HG02571 (cell line): ENCODE measurements around the gene FBXL14.

Source experiments
- ATAC-seq: cut with Tn5 transposase; IDR thresholded peaks from one replicate; pipeline ENCODE4 v1.9.1; 2021; ENCODE audit warnings: mild to moderate bottlenecking, moderate library complexity; ENCODE audit not compliant: unreplicated experiment

The FBXL14 gene

GRCh38 chr12:1540690-1541089 is 53.7 kb downstream of the FBXL14 start:
- ATAC-seq: no peak

DNA sequence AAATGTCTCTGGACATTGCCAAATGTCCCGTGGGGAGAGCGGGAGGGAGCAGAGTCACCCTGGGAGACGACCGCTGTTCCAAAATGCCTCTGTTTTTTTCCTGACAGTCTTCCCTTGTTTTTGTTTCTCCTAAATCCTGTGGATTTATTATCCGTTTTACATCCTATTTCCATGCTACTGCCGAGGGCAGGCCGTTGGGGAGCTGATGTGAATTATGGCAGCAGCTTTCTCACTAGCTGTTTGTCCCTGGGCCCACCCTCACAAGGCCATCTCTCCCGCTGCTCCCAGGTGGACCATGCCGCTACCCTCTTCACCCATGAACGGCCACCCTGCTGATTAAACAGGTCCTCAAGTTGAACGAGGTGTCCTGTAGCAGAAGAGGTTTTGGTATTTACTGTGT is 55.2 kb downstream of the FBXL14 start:
- no peak for ATAC-seq

GRCh38 chr12:1536817-1537216 is 57.6 kb downstream of the FBXL14 start:
- ATAC-seq: no peak

DNA sequence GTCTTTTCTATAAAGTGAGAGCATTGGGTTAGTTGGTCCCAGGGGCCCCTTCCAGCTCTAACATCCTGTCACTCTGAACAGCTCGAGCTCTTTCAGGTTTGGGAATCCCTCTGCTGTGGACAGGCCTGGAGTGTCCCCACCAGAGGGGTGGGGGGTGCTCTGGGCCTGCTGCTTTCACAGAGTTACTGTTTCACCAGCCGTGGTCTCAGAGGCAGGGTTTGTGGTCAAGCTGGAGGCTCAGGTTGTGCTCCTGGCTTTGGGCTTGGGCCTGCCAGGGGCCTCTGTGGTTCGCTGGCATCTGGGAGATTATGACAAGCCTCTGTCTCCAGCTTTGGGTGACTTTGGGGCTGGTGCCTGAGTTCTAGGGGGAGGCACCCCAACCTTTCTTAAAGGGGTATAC is 59.6 kb downstream of the FBXL14 start:
- ATAC-seq: no peak

- ATAC-seq: peak; percentile 41
Measured at GRCh38 chr12:1533602-1534304, 60.6 kb downstream of the FBXL14 start.

DNA sequence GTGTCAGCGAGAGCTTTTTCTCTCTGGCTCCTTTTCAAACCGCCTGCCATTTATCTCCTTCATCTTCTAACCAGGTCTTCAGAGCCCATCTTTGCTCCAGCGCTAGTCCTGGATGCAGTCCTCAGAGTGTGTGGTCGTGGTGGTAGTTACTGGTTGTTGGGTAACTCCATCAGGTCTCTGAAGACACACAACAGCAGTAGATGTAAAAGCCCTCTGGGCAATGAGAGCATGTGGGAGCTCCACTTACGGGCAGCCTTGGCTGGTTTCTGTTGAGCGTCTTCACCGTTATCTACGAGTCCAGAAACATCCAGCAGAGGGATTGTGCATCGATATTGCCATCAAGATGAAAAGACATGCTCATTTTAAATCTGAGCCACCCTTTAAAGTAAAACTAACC is 61.2 kb downstream of the FBXL14 start:
- peak; percentile 5 for ATAC-seq

DNA sequence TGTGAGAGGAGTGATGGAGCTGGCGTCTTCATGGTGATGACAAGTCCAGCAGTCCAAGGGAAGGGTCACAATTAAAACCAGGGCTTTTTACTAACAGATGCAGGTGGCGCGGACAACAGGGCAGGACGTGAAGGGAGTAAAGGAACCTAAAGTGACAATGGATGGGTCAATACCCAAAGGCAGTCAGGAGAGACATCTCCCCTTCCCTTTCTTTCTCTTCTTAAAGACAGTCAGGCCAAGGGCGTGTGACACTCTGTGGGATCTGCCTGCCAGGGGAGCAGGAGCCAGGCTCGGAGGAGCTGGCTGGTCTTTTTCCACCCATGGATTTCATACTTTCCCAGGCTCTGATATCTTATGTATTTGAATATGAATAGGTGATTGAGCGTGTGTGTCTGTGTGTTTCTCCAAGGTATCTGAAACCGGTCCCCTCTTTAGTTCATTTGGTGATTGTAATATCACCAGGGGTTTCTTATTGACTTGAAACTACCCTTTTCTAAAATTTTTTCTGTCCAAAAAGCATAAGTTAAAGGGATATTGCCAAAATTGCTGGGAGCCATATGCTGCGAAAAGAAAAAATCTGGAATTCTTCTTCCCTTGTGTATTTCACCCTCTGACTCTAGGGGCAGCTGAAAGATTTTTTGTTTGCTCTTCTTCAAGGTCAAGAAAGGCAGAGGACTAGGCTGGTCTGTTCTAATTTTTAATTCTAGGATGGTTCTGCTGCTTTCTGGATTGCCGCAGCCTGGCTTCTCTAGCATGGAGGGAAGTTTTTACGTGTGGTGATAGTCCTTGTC is 61.8 kb downstream of the FBXL14 start:
- ATAC-seq: no peak

GRCh38 chr12:1531654-1532374 is 62.6 kb downstream of the FBXL14 start:
- no peak for ATAC-seq

DNA sequence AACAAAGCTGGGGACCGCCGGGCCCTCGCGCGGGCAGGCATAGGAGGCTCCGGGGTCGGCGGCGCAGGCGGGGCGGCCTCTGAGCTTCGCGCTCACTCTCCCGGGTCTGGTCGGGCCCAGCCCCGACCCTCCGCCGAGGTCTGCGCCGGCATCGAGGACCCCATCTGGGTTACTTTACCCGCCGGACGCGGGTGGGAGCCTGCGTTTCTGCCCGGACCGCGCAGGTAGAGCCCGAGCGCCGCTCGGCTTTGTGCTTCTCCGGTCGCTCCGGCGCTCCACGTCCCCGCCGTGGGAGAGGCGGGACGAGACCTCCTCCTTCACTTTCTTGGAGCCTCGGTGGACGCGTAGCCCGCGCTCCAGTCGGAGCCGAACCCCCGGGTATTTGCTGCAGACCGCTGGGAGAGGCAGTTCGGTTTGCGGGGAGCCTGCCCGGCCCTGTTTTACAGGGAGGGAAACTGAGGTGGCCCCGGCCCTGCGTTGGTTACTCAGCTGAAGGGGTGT is 63.2 kb downstream of the FBXL14 start:
- no peak for ATAC-seq

- no peak for ATAC-seq
Measured at GRCh38 chr12:1530592-1531152, 63.7 kb downstream of the FBXL14 start.

- ATAC-seq: no peak
Measured at GRCh38 chr12:1529862-1530591, 64.4 kb downstream of the FBXL14 start.

GRCh38 chr12:1529228-1529861 is 65.0 kb downstream of the FBXL14 start:
- ATAC-seq: no peak

DNA sequence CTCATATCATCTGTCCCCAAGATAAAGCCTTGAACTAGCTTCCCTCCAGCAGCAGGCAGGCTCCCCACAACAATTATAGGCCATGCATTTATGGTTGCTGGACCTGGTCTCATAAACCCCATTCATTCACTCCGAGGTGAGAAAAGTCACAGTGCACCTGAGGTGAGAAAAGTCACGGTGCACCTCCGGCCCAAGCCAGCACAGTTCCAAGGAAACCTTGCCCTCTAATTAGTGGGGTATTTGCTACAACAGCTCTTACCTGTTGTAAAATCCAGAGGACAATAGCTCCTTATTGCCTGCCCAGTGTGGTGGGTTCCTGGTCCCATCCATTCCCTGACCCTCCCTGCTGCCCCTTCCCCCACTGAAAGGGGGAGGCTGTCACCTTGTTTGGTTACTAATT is 65.6 kb downstream of the FBXL14 start:
- no peak for ATAC-seq

GRCh38 chr12:1527789-1528188 is 66.6 kb downstream of the FBXL14 start:
- no peak for ATAC-seq

DNA sequence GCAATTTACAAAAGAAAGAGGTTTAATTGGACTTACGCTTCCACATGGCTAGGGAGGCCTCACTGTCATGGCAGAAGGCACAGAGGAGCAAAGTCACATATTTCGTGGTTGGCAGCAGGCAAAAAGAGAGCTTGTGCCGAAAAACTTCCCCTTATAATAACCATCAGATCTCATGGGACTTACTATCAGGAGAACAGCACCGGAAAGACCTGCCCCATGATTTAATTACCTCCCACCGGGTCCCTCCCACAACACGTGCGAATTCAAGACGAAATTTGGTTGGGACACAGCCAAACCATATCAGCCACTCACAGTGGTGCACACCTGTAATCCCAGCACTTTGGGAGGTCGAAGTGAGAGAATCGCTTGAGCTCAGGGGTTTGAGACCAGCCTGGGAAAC is 68.5 kb downstream of the FBXL14 start:
- ATAC-seq: no peak

DNA sequence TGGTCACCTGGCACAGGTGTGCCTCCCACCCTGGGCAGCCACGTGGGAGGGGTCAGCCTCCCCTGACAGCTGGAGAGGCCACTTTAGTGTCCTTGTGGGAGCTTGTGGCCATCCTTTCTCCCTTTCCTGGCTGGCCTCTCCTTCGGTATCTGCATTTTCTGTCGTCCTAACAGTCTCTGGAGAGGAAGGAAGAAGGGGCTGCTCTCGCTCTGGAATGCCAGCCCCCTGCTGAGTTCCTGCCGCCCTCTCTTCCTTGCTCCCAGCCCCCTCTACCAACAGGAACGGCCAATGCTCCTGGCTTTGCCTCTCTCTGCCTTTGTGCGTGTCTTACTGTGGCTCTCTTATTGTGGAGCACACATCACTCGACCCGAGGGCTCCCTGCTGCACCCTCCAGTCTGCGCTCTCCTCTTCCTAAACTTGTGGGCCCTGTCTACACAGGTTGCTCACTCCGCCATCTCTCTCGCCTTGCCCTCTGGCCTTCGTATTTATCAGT is 70.8 kb downstream of the FBXL14 start:
- ATAC-seq: no peak

DNA sequence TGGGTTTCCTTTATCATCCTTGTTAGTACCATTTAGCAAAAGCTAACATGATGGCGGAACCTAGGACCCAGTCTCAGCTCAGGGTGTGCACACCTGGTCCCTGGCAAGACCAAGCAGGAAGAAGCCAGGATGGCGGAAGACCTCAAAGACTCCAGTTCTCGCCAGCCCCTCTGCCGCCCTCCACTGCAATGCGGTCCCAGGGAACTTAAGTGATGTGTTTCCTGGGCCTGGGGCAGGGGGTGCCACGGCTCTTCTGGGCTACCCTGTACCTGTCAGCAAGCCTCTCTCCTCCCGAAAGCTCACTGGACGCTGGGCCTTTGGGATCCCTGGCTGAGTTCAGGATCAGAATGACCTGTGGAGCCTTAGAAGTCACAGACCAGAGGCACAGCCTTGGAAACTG is 71.3 kb downstream of the FBXL14 start:
- no peak for ATAC-seq

- ATAC-seq: no peak
Measured at GRCh38 chr12:1519642-1520041, 74.7 kb downstream of the FBXL14 start.

GRCh38 chr12:1518591-1519516 is 75.5 kb downstream of the FBXL14 start:
- no peak for ATAC-seq
